NT2/D1 (cell line): ENCODE data around the gene MEIOB.

Experiments used
- SUZ12 ChIP-seq: IDR thresholded peaks from 2 replicates; pipeline ENCODE4 v1.6.1; 2011; ENCODE audit not compliant: insufficient read length, insufficient read depth; ENCODE audit errors: extremely low read depth
- YY1 ChIP-seq: IDR thresholded peaks from 2 replicates; pipeline ENCODE4 v1.6.1; 2011; ENCODE audit not compliant: insufficient read length, insufficient read depth
- ZNF274 ChIP-seq: IDR thresholded peaks from 2 replicates; pipeline ENCODE4 v1.6.1; 2011; ENCODE audit warnings: mild to moderate bottlenecking, low read depth, low read length

- no peak for TF ChIP-seq YY1
- TF ChIP-seq ZNF274 = no peak
- no peak for TF ChIP-seq SUZ12
These were observed 41.5 kb upstream of the MEIOB start for GRCh38 chr16:1913327-1914083.
